Mucosa of descending colon (tissue), 3 donors: Measurements from ENCODE around the gene PHACTR1. TPM values are rescaled to one million over a fixed set of nuclear protein-coding genes. Genes with fewer than 3 reads are reported as not detected.

Experiments used
- ATAC-seq: fragments of 200-7000 bp; cut with Tn5 transposase; one replicate; pipeline ENCODE4 v1.9.1; 2020; ENCODE audit warnings: mild to moderate bottlenecking, moderate library complexity
- DNase-seq, 3 donors: peaks; one replicate each; pipeline ENCODE4 v3.0.0-alpha.2; 2020
- H3K36me3 ChIP-seq: fragments of 200-600 bp; one replicate; pipeline ENCODE4 v1.8.0; 2021; ENCODE audit warnings: low read depth, mild to moderate bottlenecking
- H3K4me1 ChIP-seq: fragments of 200-600 bp; one replicate; pipeline ENCODE4 v1.8.0; 2021; ENCODE audit warnings: low read depth, mild to moderate bottlenecking
- H3K4me3 ChIP-seq: fragments of 200-600 bp; one replicate; pipeline ENCODE4 v1.8.0; 2021; ENCODE audit warnings: mild to moderate bottlenecking
- H3K9me3 ChIP-seq: fragments of 200-600 bp; one replicate; pipeline ENCODE4 v1.8.0; 2021; ENCODE audit warnings: mild to moderate bottlenecking
- CTCF ChIP-seq: fragments of 200-600 bp; IDR thresholded peaks from one replicate; pipeline ENCODE4 v1.8.0; 2022; ENCODE audit warnings: antibody characterized with exemption, mild to moderate bottlenecking
- intact Hi-C, 2 donors: fragments of 100-400 bp; cut with DNase I in 1 of 2; cut with micrococcal nuclease in 1 of 2; formaldehyde crosslinking; loops; one replicate each; pipeline versions ENCODE4 v1.11.0 to v1.11.1; 2022; cut with DNase I, micrococcal nuclease
- total RNA-seq, 3 donors: library from RNA; stranded (reverse); fragmentation: NEBNext Ultra II Directional in 2 of 3; extraction: Animal tissue kit (Norgen Biotek cat#: 25700) in 2 of 3; gene quantifications; one replicate each; pipeline versions ENCODE4 v1.2.1 to v1.2.4, GENCODE V29; 2021 to 2023
- donor health status: DM: no; HTN: no; CAD: no; lungs with moderate emphysema.
- donor health status: DM: no; HTN: no; CAD: no.
- donor health status: DM: no; HTN: yes; CAD: no.

PHACTR1 gene
- total RNA-seq, 3 donors from 2014 or later, result 2.7 to 4.7 (median 3.1) TPM

- no peak overlapping the region for H3K4me3 ChIP-seq
- no peaks in the 10 kb centered on the region for H3K36me3 ChIP-seq
- no peaks in the 10 kb centered on the region for H3K4me1 ChIP-seq
- TF ChIP-seq CTCF, result no peak
- intact Hi-C loops, result no loop called here
- DNase-seq, result no peak
- no peaks in the 10 kb centered on the region for H3K9me3 ChIP-seq
- no peak for ATAC-seq
Measured at GRCh38 chr6:13248053-13248452, 531.5 kb downstream of the PHACTR1 start.

GRCh38 chr6:13248584-13248985 lies 532.0 kb downstream of the PHACTR1 start:
- no peak overlapping the region for H3K4me3 ChIP-seq
- H3K36me3 ChIP-seq, result no peaks in the 10 kb centered on the region
- no peaks in the 10 kb centered on the region for H3K4me1 ChIP-seq
- DNase-seq (no peak), ATAC-seq (no peak)
- TF ChIP-seq CTCF, result no peak
- no peaks in the 10 kb centered on the region for H3K9me3 ChIP-seq
- intact Hi-C loops, result no loop called here

GRCh38 chr6:13248994-13249393 lies 532.4 kb downstream of the PHACTR1 start:
- Histone ChIP-seq H3K36me3 (no peaks in the 10 kb centered on the region), H3K4me1 (no peaks in the 10 kb centered on the region), H3K4me3 (no peak overlapping the region), H3K9me3 (no peaks in the 10 kb centered on the region)
- intact Hi-C loops, result no loop called here
- DNase-seq, result no peak
- TF ChIP-seq CTCF, result no peak
- no peak for ATAC-seq

DNA sequence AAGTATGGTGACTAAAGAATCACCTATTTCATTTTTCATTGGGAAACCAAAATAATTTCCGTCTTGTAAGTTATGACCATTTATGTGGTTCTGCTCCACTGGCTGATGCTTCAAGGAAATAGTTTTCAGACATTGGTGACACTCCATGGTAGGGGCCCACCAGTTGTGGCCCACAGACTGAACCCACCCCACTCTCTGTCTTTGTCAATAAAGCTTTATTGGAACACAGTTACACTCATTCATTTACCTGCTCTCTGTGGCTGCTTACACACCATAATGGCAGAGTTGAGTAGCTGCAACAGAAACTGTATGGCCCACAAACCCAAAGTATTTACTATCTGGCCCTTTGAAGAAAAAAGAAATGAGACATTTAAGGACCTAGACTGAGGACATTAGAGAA lies 533.2 kb downstream of the PHACTR1 start:
- no peak for DNase-seq
- Histone ChIP-seq H3K4me3 (no peak overlapping the region), H3K9me3 (no peaks in the 10 kb centered on the region), H3K36me3 (no peaks in the 10 kb centered on the region), H3K4me1 (no peaks in the 10 kb centered on the region)
- intact Hi-C loops, result no loop called here
- no peak for TF ChIP-seq CTCF
- ATAC-seq, result no peak

DNA sequence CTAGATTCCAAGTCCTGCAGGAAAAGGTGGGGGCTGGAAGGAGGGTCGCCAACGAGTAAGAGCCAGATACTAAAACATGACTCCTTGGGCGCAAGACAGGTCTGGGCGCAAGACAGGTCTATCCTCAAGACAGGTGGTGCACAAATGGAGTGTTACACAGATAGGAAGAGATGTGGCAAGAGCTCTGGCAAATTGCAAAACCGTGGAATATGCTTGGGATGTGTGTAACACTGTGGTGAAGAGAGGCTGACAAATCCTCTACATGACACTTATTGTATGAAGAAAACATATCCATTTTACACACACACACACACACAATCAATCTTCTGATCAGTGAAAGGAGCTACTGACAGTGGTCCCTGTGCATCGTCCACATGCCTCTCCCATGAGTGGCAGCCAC lies 534.1 kb downstream of the PHACTR1 start:
- Histone ChIP-seq H3K4me1 (no peaks in the 10 kb centered on the region), H3K36me3 (no peaks in the 10 kb centered on the region), H3K9me3 (no peaks in the 10 kb centered on the region), H3K4me3 (no peak overlapping the region)
- no peak for ATAC-seq
- TF ChIP-seq CTCF, result no peak
- DNase-seq, result no peak
- intact Hi-C loops, result no loop called here

GRCh38 chr6:13251242-13251641 lies 534.7 kb downstream of the PHACTR1 start:
- no peaks in the 10 kb centered on the region for H3K4me1 ChIP-seq
- ATAC-seq, result no peak
- DNase-seq, result no peak
- no peak overlapping the region for H3K4me3 ChIP-seq
- intact Hi-C loops, result no loop called here
- H3K9me3 ChIP-seq, result no peaks in the 10 kb centered on the region
- no peaks in the 10 kb centered on the region for H3K36me3 ChIP-seq
- no peak for TF ChIP-seq CTCF
